IgD-negative memory B cell (primary cell): ENCODE measurements around the gene MBOAT2. TPM values are rescaled to one million over a fixed set of nuclear protein-coding genes. Genes with fewer than 3 reads are reported as not detected.
A peak's percentile ranks its signal among the peaks of the same experiment; 100 is the strongest.

Experiments
- H3K27ac Mint-ChIP-seq, 3 donors: one replicate each; pipeline ENCODE4 v1.8.0; 2020 to 2022; ENCODE audit warnings: mild to moderate bottlenecking in 3 of 3, mixed read lengths in 3 of 3, moderate library complexity in 1 of 3
- H3K27me3 Mint-ChIP-seq: one replicate; pipeline ENCODE4 v1.8.0; 2021; ENCODE audit warnings: mixed read lengths
- H3K36me3 Mint-ChIP-seq: one replicate; pipeline ENCODE4 v1.8.0; 2020; ENCODE audit warnings: mild to moderate bottlenecking, mixed read lengths
- H3K4me1 Mint-ChIP-seq, 3 donors: one replicate each; pipeline ENCODE4 v1.8.0; 2020 to 2022; ENCODE audit warnings: mixed read lengths in 3 of 3, mild to moderate bottlenecking in 1 of 3
- H3K4me3 Mint-ChIP-seq, 4 donors: one replicate each; pipeline ENCODE4 v1.8.0; 2020 to 2022; ENCODE audit warnings: mild to moderate bottlenecking in 4 of 4, mixed read lengths in 4 of 4, moderate library complexity in 3 of 4
- H3K9me3 Mint-ChIP-seq, 3 donors: one replicate each; pipeline ENCODE4 v1.8.0; 2020 to 2021; ENCODE audit warnings: mixed read lengths in 3 of 3, mild to moderate bottlenecking in 1 of 3
- polyA plus RNA-seq: library from polyadenylated mRNA; unstranded; fragments of 300-500 nt; fragmentation: Illumina TruSeq; gene quantifications from one replicate; pipeline ENCODE4 v1.2.3, GENCODE V29; 2021

MBOAT2 gene
- polyA plus RNA-seq, 1 donor from 2014 or later, result not detected

DNA sequence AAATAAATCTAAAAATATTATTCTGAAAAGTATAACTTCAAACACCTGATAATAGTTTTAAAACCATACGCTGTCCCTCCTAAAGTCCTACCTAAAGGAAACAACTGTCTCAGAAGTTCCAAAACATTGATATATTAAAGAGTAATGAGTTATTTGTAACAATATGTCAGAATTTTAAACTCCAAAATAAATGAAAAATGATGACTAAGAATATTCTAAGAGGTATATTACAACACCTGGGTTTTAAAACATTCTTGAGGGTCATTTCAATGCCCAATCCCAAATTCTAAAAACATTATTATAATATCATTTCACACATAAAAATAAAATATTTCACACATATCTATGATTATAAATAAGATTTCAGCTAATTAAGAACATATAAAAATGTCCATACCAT lies 186.3 kb downstream of the MBOAT2 start:
- H3K4me3 Mint-ChIP-seq, result no peak overlapping the region
- H3K36me3 Mint-ChIP-seq, result peaks cover 11% of the 10 kb centered on the region
- H3K27me3 Mint-ChIP-seq, result no peaks in the 10 kb centered on the region
- peaks cover 0 to 2% (median 0%) of the 10 kb centered on the region in 3 donors for H3K4me1 Mint-ChIP-seq
- H3K27ac Mint-ChIP-seq, result no peak overlapping the region
- H3K9me3 Mint-ChIP-seq, result no peaks in the 10 kb centered on the region

DNA sequence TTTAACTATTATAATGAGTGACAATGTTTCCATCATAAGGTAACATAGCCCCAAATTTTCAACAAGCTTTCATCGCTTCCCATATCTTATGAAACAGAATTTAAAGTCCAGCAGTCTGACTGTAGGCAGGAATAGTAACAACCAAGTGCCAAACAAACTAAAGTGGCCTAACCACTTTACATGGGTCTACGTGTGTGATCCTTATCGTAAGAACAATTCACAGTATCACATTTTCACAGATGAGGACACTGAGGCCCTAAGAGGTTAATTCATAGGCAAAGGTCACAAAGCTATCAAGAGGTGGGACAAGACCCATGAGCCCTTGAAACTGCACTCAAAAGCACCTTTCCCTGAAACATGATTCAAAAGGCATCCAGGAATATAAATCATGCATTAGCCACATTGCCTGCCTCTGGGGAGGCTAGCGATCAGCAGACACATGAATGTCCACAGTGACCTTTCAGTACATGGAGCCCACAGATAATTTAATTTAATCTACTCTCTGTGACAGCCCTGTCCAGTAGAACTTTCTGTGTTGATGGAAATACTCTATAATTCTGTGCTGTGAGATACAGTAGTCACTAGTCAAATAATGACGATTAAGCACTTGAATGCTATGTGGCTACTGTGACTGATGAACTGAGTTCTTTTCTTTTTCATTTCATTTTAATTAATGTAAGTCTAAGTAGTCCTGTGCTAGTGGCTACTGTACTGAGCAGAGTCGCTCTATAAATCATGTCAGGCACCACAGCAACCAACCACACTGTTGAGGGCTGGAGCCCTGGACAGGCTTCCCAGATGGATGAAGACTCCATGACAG lies 196.4 kb downstream of the MBOAT2 start:
- H3K4me1 Mint-ChIP-seq, result no peaks in the 10 kb centered on the region
- peaks cover 14% of the 10 kb centered on the region for H3K36me3 Mint-ChIP-seq
- no peaks in the 10 kb centered on the region for H3K9me3 Mint-ChIP-seq
- H3K4me3 Mint-ChIP-seq, result no peak overlapping the region
- H3K27ac Mint-ChIP-seq, result no peak overlapping the region
- no peaks in the 10 kb centered on the region for H3K27me3 Mint-ChIP-seq

DNA sequence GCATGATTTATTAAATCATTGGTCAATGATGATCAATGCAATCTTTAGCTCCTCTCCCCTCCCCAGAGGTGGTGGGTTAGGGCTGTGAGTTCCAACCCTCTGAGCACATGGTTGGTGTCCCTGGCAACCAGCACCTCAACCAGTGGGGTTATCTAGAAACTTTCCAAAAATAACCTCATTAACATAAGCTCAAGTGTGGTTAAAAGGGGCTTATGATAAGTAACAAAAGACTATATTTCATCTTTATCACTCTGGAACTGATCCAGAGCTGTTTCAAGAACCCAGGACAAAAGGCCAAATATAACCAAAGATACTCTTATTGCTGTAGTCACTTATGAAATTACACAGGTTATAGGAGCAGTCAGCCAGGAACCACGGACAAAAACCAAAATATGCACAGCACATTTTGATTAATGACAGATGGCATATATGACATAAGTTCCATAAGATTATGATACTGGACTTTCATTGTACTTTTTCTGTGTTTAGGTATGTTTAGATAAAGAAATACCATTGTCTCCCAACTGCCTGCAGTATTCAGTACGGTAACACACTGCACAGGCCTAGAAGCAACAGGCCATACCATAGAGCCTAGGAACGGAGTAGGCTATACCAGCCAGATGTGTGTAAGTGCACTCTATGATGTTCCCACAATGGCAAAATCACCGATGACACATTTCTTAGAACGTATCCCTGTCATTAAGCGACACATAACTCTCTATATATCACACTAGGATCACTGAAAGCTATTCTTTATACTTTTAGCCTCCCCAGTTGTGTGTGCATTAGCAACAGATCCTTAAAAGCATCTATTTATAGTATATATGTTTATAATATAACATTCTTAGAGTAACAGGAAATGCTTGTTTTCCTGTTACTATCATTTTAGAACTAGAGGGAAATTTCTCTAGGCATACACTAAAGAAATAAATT lies 197.9 kb downstream of the MBOAT2 start:
- no peaks in the 10 kb centered on the region for H3K27me3 Mint-ChIP-seq
- H3K9me3 Mint-ChIP-seq, result no peaks in the 10 kb centered on the region
- peaks cover 3% of the 10 kb centered on the region for H3K36me3 Mint-ChIP-seq
- H3K4me3 Mint-ChIP-seq, result no peak overlapping the region
- H3K4me1 Mint-ChIP-seq, result no peaks in the 10 kb centered on the region
- H3K27ac Mint-ChIP-seq, result no peak overlapping the region

DNA sequence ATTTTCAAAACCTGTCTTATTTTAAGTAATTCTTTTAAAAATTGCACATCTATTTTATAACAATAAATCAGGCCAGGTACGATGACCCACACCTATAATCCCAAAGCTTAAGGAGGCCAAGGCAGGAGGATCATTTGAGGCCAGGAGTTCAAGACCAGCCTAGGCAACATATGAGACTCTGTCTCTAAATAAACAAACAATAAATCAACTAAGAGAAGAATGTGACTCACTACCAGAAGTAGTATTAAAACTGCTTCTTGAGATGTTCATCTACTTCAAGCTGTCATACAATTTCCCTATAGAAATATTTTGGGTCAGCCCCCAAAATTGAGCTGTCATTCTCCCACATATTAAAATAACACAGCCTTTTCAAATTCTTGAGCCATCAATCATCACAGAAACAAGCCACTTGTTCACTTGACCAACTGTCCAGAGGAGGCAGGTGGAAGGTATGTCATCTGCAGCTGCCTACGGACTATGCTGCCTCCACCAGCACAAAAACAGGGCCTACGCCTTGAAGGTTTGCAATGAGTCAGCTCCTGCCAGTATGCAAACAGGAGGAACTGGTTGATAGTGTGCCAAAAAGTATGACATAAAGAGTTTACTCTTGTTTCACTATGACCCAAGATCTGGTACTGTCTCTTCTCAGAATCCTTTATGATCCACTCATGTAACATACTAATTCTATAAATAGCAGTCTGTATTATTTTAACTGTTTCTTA lies 199.7 kb downstream of the MBOAT2 start:
- peaks cover 9% of the 10 kb centered on the region for H3K36me3 Mint-ChIP-seq
- no peaks in the 10 kb centered on the region for H3K4me1 Mint-ChIP-seq
- no peaks in the 10 kb centered on the region for H3K27me3 Mint-ChIP-seq
- no peaks in the 10 kb centered on the region for H3K9me3 Mint-ChIP-seq
- H3K4me3 Mint-ChIP-seq, result no peak overlapping the region
- peak overlapping the region in 1 of 3 donors; percentile 55 for H3K27ac Mint-ChIP-seq

DNA sequence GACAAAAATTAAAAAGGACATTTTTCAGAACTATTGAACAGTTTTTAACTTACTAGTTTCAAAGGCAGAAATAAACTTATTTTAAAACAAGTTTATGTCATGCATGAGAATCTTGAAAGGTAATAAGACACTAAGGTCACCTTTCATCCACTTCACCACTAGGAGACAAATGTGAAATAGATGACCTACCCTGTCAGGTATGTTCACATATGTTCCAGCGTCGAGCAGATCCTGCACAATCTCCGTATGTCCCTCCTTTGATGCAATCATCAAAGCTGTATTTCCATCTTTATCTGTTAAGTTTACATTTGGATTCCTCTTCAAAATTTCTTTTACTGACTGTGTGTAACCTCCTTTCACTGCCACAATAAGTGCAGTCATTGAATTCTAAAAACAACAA lies 200.7 kb downstream of the MBOAT2 start:
- Mint-ChIP-seq H3K27ac (no peak overlapping the region), H3K36me3 (peaks cover 9% of the 10 kb centered on the region), H3K4me1 (no peaks in the 10 kb centered on the region), H3K9me3 (no peaks in the 10 kb centered on the region), H3K4me3 (no peak overlapping the region), H3K27me3 (no peaks in the 10 kb centered on the region)

Other genes starting within 250 kb of the MBOAT2 start
- gene KIDINS220, start 166.1 kb downstream of the MBOAT2 start, polyA plus RNA-seq, result 17.6 TPM
- gene ASAP2, start 203.1 kb upstream of the MBOAT2 start, polyA plus RNA-seq, result not detected